OCI-LY3 (cell line): Measurements from ENCODE around the gene DOCK9.

Experiments used
- H2AFZ ChIP-seq: fragments of 200-600, 300-600 bp; shearing (Covaris generic); 2 replicates; pipeline ENCODE4 v1.6.0; 2014; ENCODE audit warnings: antibody characterized with exemption, low read depth, low read length
- H3K27ac ChIP-seq: fragments of 200-600, 300-600 bp; sonication (generic); 2 replicates; pipeline ENCODE4 v1.5.1; 2014; ENCODE audit warnings: mild to moderate bottlenecking, low read length, moderate library complexity, mixed read lengths
- H3K27me3 ChIP-seq: fragments of 200-600, 300-600 bp; sonication (generic); 2 replicates; pipeline ENCODE4 v1.6.1; 2014; ENCODE audit warnings: low read depth, low read length, mixed read lengths
- H3K36me3 ChIP-seq: fragments of 200-600, 300-600 bp; sonication (generic); replicated peaks from 2 replicates; pipeline ENCODE3; 2014; ENCODE audit warnings: low read depth, low read length, mixed read lengths
- H3K4me1 ChIP-seq: fragments of 300-600, 200-600 bp; sonication (generic); 2 replicates; pipeline ENCODE4 v1.6.1; 2014; ENCODE audit warnings: low read length, mixed read lengths
- H3K4me2 ChIP-seq: fragments of 200-600, 300-600 bp; sonication (generic); 2 replicates; pipeline ENCODE4 v1.6.1; 2014; ENCODE audit warnings: low read length, mixed read lengths
- H3K4me3 ChIP-seq: fragments of 300-600, 200-600 bp; sonication (generic); 2 replicates; pipeline ENCODE4 v1.5.1; 2014; ENCODE audit warnings: antibody characterized with exemption, mild to moderate bottlenecking, low read length, moderate library complexity
- H3K79me2 ChIP-seq: fragments of 300-600, 200-600 bp; shearing (Covaris generic); 2 replicates; pipeline ENCODE4 v1.6.1; 2014; ENCODE audit warnings: mild to moderate bottlenecking, low read length, mixed read lengths
- H3K9ac ChIP-seq: fragments of 300-600, 200-600 bp; shearing (Covaris generic); 2 replicates; pipeline ENCODE4 v1.6.0; 2014; ENCODE audit warnings: mild to moderate bottlenecking, low read length, moderate library complexity
- H3K9me3 ChIP-seq: fragments of 200-600, 300-600 bp; shearing (Covaris generic); 2 replicates; pipeline ENCODE4 v1.6.1; 2014; ENCODE audit warnings: low read length, mixed read lengths; ENCODE audit not compliant: insufficient read depth
- H4K20me1 ChIP-seq: fragments of 200-600, 300-600 bp; sonication (generic); 2 replicates; pipeline ENCODE4 v1.6.1; 2016; ENCODE audit warnings: low read length, mixed read lengths; ENCODE audit not compliant: insufficient read depth
- CTCF ChIP-seq: fragments of 200-600, 300-600 bp; sonication (generic); IDR thresholded peaks from 2 replicates; pipeline ENCODE4 v1.5.1; 2014; ENCODE audit warnings: antibody characterized with exemption, low read length, low read depth
- EZH2phosphoT487 ChIP-seq: fragments of 200-600 bp; shearing (Covaris generic); IDR thresholded peaks from 2 replicates; pipeline ENCODE4 v1.6.1; 2018; ENCODE audit warnings: antibody characterized with exemption, mixed run types, low read depth

DOCK9 gene

DNA sequence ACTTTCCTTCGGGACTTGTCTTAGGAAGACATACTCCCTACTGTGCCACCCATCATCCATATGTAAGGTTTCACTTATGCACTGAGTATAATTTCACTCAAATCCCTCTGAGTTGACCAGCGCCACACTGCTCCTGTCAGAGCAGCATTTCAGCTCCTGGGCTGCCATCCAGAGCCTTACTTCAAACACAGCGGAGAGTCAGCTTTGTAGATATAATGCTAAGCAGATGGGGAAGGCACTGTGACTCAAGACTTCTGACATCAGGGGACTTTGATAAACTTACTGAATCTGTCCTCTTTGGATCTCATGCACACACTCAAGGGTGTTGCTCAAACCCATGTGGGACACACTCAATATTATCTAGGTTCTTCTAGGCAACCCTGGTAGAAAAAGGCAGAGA is 34.9 kb downstream of the DOCK9 start:
- Histone ChIP-seq H4K20me1 (no peaks in the 10 kb centered on the region), H3K27me3 (no peaks in the 10 kb centered on the region), H3K4me3 (no peak overlapping the region), H3K9me3 (no peaks in the 10 kb centered on the region), H3K36me3 (no peaks in the 10 kb centered on the region), H3K4me1 (no peaks in the 10 kb centered on the region), H3K27ac (no peak overlapping the region), H3K79me2 (no peaks in the 10 kb centered on the region), H3K4me2 (no peak overlapping the region), H3K9ac (no peak overlapping the region), H2AFZ (no peak overlapping the region)
- TF ChIP-seq CTCF (no peak), EZH2phosphoT487 (no peak)

DNA sequence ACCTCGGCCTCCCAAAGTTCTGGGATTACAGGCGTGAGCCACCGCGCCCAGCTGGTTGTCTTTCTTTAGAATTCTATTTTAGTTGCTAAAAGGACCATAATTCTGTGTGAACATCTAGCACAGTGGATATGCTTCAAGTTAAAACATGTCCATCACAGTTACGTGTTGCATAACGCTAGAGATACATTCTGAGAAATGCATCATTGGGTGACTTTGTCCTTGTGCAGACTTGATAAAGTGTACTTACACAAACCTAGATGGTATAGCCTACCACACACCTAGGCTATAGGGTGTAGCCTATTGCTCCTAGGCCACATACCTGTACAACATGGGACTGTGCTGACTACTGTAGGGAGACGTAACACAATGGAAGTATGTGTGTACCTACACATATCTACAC is 35.4 kb downstream of the DOCK9 start:
- TF ChIP-seq CTCF (no peak), EZH2phosphoT487 (no peak)
- Histone ChIP-seq H3K36me3 (no peaks in the 10 kb centered on the region), H3K4me2 (no peak overlapping the region), H3K4me3 (no peak overlapping the region), H3K4me1 (no peaks in the 10 kb centered on the region), H4K20me1 (no peaks in the 10 kb centered on the region), H3K9ac (no peak overlapping the region), H3K27ac (no peak overlapping the region), H2AFZ (no peak overlapping the region), H3K9me3 (no peaks in the 10 kb centered on the region), H3K27me3 (no peaks in the 10 kb centered on the region), H3K79me2 (no peaks in the 10 kb centered on the region)

- no peaks in the 10 kb centered on the region for H3K79me2 ChIP-seq
- H3K9me3 ChIP-seq = no peaks in the 10 kb centered on the region
- H4K20me1 ChIP-seq = no peaks in the 10 kb centered on the region
- no peak overlapping the region for H2AFZ ChIP-seq
- TF ChIP-seq EZH2phosphoT487 (no peak), CTCF (no peak)
- H3K4me3 ChIP-seq = no peak overlapping the region
- H3K4me1 ChIP-seq = no peaks in the 10 kb centered on the region
- H3K27ac ChIP-seq = no peak overlapping the region
- H3K36me3 ChIP-seq = no peaks in the 10 kb centered on the region
- H3K4me2 ChIP-seq = no peak overlapping the region
- no peak overlapping the region for H3K9ac ChIP-seq
- H3K27me3 ChIP-seq = no peaks in the 10 kb centered on the region
Measured at GRCh38 chr13:98941536-98941935, 36.3 kb downstream of the DOCK9 start.

- no peaks in the 10 kb centered on the region for H3K36me3 ChIP-seq
- H3K4me3 ChIP-seq = no peak overlapping the region
Measured at GRCh38 chr13:98941126-98941525, 36.7 kb downstream of the DOCK9 start.

More at GRCh38 chr13:98941126-98941525, 36.7 kb downstream of the DOCK9 start:
- Histone ChIP-seq H2AFZ (no peak overlapping the region), H3K27ac (no peak overlapping the region), H3K4me2 (no peak overlapping the region), H4K20me1 (no peaks in the 10 kb centered on the region), H3K9me3 (no peaks in the 10 kb centered on the region), H3K4me1 (no peaks in the 10 kb centered on the region), H3K9ac (no peak overlapping the region), H3K27me3 (no peaks in the 10 kb centered on the region), H3K79me2 (no peaks in the 10 kb centered on the region)
- TF ChIP-seq CTCF = no peak
- TF ChIP-seq EZH2phosphoT487 = no peak
